Measurements from ENCODE around the gene GALR3.

The GALR3 gene

GRCh38 chr22:37817705-37818408, 5.3 kb upstream of the GALR3 start:
- H3K4me1 ChIP-seq (ENCODE audit: control insufficient read depth, insufficient read depth, low read length) = peaks cover 3% of the 10 kb centered on the region; the same call in 1 of the 2 replicates
- no peaks in the 10 kb centered on the region for H3K9me3 ChIP-seq (ENCODE audit: control insufficient read depth, insufficient read depth, low read depth, low read length)
- ChIA-PET POLR2A (interaction anchor here (0.6 to 2.1 kb wide), 14 partner anchors 9 to 114 kb away, joined by 3 to 28 read pairs (median 5); partner anchors contain the start of genes ANKRD54 and GCAT), CTCF (interaction anchor here (0.5 to 8.1 kb wide), 60 partner anchors 9 to 1306 kb away, joined by 3 to 208 read pairs (median 4); partner anchors contain the start of genes ANKRD54, GCAT, MICALL1 and PDXP)
- H3K36me3 ChIP-seq (ENCODE audit: control insufficient read depth in 2 of 2, insufficient read depth in 1 of 2, low read length in 2 of 2) = peaks cover 0 to 18% of the 10 kb centered on the region in 2 experiments; a peak in 2 of 3 replicates
- peak overlapping the region; percentile 13 for H3K4me3 ChIP-seq (ENCODE audit: low read depth, low read length)
- peak overlapping the region; percentile 88 for H3K27ac ChIP-seq (ENCODE audit: extremely low read depth, low read depth, low read length)
- peak; percentile 87; the same call in 1 of the 2 replicates for TF ChIP-seq TRIM28 (IDR thresholded peaks at IDR 0.05; ENCODE audit: borderline replicate concordance, low read length)
- TF ChIP-seq, protein P1, sequence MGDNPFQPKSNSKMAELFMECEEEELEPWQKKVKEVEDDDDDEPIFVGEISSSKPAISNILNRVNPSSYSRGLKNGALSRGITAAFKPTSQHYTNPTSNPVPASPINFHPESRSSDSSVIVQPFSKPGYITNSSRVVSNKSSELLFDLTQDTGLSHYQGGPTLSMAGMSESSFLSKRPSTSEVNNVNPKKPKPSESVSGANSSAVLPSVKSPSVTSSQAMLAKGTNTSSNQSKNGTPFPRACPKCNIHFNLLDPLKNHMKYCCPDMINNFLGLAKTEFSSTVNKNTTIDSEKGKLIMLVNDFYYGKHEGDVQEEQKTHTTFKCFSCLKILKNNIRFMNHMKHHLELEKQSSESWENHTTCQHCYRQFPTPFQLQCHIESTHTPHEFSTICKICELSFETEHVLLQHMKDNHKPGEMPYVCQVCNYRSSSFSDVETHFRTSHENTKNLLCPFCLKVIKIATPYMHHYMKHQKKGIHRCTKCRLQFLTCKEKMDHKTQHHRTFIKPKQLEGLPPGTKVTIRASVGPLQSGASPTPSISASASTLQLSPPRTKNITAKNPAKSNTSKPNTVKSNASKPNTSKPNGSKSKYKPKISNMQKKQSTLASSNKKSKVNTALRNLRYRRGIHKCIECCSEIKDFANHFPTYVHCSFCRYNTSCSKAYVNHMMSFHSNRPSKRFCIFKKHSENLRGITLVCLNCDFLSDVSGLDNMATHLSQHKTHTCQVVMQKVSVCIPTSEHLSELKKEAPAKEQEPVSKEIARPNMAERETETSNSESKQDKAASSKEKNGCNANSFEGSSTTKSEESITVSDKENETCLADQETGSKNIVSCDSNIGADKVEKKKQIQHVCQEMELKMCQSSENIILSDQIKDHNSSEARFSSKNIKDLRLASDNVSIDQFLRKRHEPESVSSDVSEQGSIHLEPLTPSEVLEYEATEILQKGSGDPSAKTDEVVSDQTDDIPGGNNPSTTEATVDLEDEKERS (tag by site-specific recombination; IDR thresholded peaks at IDR 0.05) = no peak
- no peak for TF ChIP-seq ZNF544 (tag by site-specific recombination; IDR thresholded peaks at IDR 0.05)
- no peak for TF ChIP-seq ZNF37A (tag by site-specific recombination; IDR thresholded peaks at IDR 0.05)
- TF ChIP-seq ZNF677 (tag by site-specific recombination; IDR thresholded peaks at IDR 0.05) = no peak
- TF ChIP-seq ZNF837 (tag by site-specific recombination; IDR thresholded peaks at IDR 0.05) = no peak
- no peak for TF ChIP-seq ZNF433 (tag by site-specific recombination; IDR thresholded peaks at IDR 0.05; ENCODE audit: low read depth)
- TF ChIP-seq, protein P2, sequence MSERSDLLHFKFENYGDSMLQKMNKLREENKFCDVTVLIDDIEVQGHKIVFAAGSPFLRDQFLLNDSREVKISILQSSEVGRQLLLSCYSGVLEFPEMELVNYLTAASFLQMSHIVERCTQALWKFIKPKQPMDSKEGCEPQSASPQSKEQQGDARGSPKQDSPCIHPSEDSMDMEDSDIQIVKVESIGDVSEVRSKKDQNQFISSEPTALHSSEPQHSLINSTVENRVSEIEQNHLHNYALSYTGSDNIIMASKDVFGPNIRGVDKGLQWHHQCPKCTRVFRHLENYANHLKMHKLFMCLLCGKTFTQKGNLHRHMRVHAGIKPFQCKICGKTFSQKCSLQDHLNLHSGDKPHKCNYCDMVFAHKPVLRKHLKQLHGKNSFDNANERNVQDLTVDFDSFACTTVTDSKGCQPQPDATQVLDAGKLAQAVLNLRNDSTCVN (tag by site-specific recombination; optimal IDR thresholded peaks at IDR 0.05) = peak; percentile 21
- TF ChIP-seq ZNF121 (tag by site-specific recombination; IDR thresholded peaks at IDR 0.05) = no peak
- no peak for TF ChIP-seq ZNF747 (tag by site-specific recombination; IDR thresholded peaks at IDR 0.05)
- TF ChIP-seq ZNF26 (tag by site-specific recombination; IDR thresholded peaks at IDR 0.05) = no peak
- TF ChIP-seq ZNF114 (tag by site-specific recombination; IDR thresholded peaks at IDR 0.05) = no peak
- TF ChIP-seq ZNF785 (tag by site-specific recombination; IDR thresholded peaks at IDR 0.05) = no peak
- no peak for TF ChIP-seq ZNF169 (tag by site-specific recombination; IDR thresholded peaks at IDR 0.05)
- no peak for TF ChIP-seq ZNF530 (tag by site-specific recombination; IDR thresholded peaks at IDR 0.05; ENCODE audit: low read depth)
- TF ChIP-seq ZNF155 (tag by site-specific recombination; IDR thresholded peaks at IDR 0.05) = no peak
- TF ChIP-seq, protein P3, sequence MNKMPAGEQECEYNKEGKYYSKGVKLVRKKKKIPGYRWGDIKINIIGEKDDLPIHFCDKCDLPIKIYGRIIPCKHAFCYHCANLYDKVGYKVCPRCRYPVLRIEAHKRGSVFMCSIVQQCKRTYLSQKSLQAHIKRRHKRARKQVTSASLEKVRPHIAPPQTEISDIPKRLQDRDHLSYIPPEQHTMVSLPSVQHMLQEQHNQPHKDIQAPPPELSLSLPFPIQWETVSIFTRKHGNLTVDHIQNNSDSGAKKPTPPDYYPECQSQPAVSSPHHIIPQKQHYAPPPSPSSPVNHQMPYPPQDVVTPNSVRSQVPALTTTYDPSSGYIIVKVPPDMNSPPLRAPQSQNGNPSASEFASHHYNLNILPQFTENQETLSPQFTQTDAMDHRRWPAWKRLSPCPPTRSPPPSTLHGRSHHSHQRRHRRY (tag by site-specific recombination; IDR thresholded peaks at IDR 0.05) = no peak
- TF ChIP-seq ZNF148 (tag by site-specific recombination; IDR thresholded peaks at IDR 0.05; ENCODE audit: borderline replicate concordance) = no peak
- TF ChIP-seq, protein P4, sequence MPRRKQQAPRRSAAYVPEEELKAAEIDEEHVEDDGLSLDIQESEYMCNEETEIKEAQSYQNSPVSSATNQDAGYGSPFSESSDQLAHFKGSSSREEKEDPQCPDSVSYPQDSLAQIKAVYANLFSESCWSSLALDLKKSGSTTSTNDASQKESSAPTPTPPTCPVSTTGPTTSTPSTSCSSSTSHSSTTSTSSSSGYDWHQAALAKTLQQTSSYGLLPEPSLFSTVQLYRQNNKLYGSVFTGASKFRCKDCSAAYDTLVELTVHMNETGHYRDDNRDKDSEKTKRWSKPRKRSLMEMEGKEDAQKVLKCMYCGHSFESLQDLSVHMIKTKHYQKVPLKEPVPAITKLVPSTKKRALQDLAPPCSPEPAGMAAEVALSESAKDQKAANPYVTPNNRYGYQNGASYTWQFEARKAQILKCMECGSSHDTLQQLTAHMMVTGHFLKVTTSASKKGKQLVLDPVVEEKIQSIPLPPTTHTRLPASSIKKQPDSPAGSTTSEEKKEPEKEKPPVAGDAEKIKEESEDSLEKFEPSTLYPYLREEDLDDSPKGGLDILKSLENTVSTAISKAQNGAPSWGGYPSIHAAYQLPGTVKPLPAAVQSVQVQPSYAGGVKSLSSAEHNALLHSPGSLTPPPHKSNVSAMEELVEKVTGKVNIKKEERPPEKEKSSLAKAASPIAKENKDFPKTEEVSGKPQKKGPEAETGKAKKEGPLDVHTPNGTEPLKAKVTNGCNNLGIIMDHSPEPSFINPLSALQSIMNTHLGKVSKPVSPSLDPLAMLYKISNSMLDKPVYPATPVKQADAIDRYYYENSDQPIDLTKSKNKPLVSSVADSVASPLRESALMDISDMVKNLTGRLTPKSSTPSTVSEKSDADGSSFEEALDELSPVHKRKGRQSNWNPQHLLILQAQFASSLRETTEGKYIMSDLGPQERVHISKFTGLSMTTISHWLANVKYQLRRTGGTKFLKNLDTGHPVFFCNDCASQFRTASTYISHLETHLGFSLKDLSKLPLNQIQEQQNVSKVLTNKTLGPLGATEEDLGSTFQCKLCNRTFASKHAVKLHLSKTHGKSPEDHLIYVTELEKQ (tag by site-specific recombination; IDR thresholded peaks at IDR 0.05; ENCODE audit: borderline replicate concordance) = no peak
- no peak for TF ChIP-seq ZNF239 (tag by site-specific recombination; IDR thresholded peaks at IDR 0.05)
- no peak for TF ChIP-seq ZNF623 (tag by site-specific recombination; IDR thresholded peaks at IDR 0.05)
- TF ChIP-seq ZNF223 (tag by site-specific recombination; IDR thresholded peaks at IDR 0.05) = no peak
- TF ChIP-seq HOXD13 (CRISPR knock-in tag; IDR thresholded peaks at IDR 0.05; ENCODE audit: borderline replicate concordance) = no peak
- no peak for TF ChIP-seq ZNF394 (tag by site-specific recombination; IDR thresholded peaks at IDR 0.05; ENCODE audit: borderline replicate concordance)
- TF ChIP-seq ZSCAN16 (tag by site-specific recombination; IDR thresholded peaks at IDR 0.05) = no peak

Data from HEK293 (cell line).